Measurements from ENCODE around the gene RFLNA. TPM values are rescaled to one million over a fixed set of nuclear protein-coding genes. Genes with fewer than 3 reads are reported as not detected.
A peak's percentile ranks its signal among the peaks of the same experiment; 100 is the strongest.

The RFLNA gene
- total and polyA plus RNA-seq, 2 of the 13 experiments (the other 11 are each of a cell fraction or from before 2014, with no cell fraction given), result not detected

- TF ChIP-seq HMGXB4 (CRISPR knock-in tag; IDR thresholded peaks at IDR 0.05; ENCODE audit: borderline replicate concordance in 1 of 2, low read depth in 1 of 2), result peak in 1 of 2 experiments; percentile 35; a peak in 1 of 4 replicates
- peak; percentile 33; the same call in 1 of the 2 replicates for TF ChIP-seq TCF7 (IDR thresholded peaks at IDR 0.05; ENCODE audit: low read depth)
- no peak for TF ChIP-seq KLF12 (CRISPR knock-in tag; IDR thresholded peaks at IDR 0.05; ENCODE audit: borderline replicate concordance)
- TF ChIP-seq ERF (CRISPR knock-in tag; IDR thresholded peaks at IDR 0.05), result 0 out of 2 replicates have a peak, but pooled peaks have one; percentile 30
- TF ChIP-seq ZBTB7A (CRISPR knock-in tag; IDR thresholded peaks at IDR 0.05), result peak; percentile 21; the same call in 1 of the 2 replicates
- no peak for TF ChIP-seq ZNF20 (CRISPR knock-in tag; IDR thresholded peaks at IDR 0.05)
- TF ChIP-seq MAF1 (CRISPR knock-in tag; IDR thresholded peaks at IDR 0.05; ENCODE audit: borderline replicate concordance), result no peak
- peak; percentile 58 for TF ChIP-seq CSRNP1 (CRISPR knock-in tag; IDR thresholded peaks at IDR 0.05)
- peak; percentile 4; the same call in 1 of the 2 replicates for TF ChIP-seq CEBPB (IDR thresholded peaks at IDR 0.05; ENCODE audit: borderline replicate concordance, low read depth, low read length)
- TF ChIP-seq CBX1 (IDR thresholded peaks at IDR 0.05; ENCODE audit: low read depth), result no peak
- no peak for TF ChIP-seq MYC (CRISPR knock-in tag; IDR thresholded peaks at IDR 0.05; ENCODE audit: borderline replicate concordance)
- TF ChIP-seq THAP8 (CRISPR knock-in tag; IDR thresholded peaks at IDR 0.05; ENCODE audit: borderline replicate concordance), result no peak
- TF ChIP-seq ZNF646 (CRISPR knock-in tag; IDR thresholded peaks at IDR 0.05), result peak; percentile 92
- TF ChIP-seq ZNF777 (CRISPR knock-in tag; IDR thresholded peaks at IDR 0.05), result peak; percentile 89
- no peak for TF ChIP-seq TCF12 (IDR thresholded peaks at IDR 0.05)
- peak; percentile 99 for TF ChIP-seq TCF12 (CRISPR knock-in tag; IDR thresholded peaks at IDR 0.05)
- TF ChIP-seq CBX5 (CRISPR knock-in tag; IDR thresholded peaks at IDR 0.05; ENCODE audit: borderline replicate concordance), result 0 out of 2 replicates have a peak, but pooled peaks have one; percentile 3
- TF ChIP-seq SALL1 (CRISPR knock-in tag; IDR thresholded peaks at IDR 0.05), result peak; percentile 63
These were observed 16.3 kb upstream of the RFLNA start (continued) for GRCh38 chr12:124278389-124279101.
